Stimulated activated CD4-positive, alpha-beta T cell treated with anti-CD3 and anti-CD28 coated beads, Interleukin-4, amount 100 ng/mL, for 4 hours (primary cell): ENCODE results near the gene TESK2.
"Not testable (repeated sequence)": the region's sequence is repeated elsewhere in the genome, so short reads cannot be mapped to it uniquely, and the experiment has no call there.

Source experiments
- DNase-seq, 2 experiments: peaks; one replicate each; pipeline ENCODE4 v3.0.0-alpha.2; 2020

The TESK2 gene

DNA sequence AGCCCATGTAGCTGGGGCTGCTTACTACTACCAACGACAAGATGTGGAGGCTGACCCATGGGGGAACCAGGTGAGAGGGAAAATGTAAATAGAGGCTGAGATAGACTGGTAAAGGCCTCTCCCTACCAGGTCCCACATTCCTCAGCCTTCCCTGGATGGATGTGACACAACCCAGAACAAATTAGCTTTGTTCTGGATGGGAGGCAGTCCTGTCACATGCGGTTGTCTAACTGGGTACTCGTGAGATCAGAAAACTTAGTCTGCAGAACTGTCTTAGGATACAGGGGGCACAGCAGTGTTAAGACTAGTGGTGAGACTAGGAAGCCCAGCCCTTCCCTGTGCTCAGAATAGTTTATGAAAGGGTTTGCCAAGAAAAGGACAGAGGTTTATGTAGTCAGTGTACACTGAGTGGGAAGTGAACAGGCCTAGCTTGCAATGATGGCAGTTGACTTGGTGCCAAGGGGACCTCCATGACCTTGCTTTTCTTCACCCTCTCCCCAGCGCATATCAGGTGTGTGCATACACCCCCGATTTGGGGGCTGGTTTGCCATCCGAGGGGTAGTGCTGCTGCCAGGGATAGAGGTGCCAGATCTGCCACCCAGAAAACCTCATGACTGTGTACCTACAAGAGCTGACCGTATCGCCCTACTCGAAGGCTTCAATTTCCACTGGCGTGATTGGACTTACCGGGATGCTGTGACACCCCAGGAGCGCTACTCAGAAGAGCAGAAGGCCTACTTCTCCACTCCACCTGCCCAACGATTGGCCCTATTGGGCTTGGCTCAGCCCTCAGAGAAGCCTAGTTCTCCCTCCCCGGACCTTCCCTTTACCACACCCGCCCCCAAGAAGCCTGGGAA is 17.6 kb upstream of the TESK2 start:
- DNase-seq = no peak

GRCh38 chr1:45507893-45508292 is 16.9 kb upstream of the TESK2 start:
- no peak for DNase-seq

DNA sequence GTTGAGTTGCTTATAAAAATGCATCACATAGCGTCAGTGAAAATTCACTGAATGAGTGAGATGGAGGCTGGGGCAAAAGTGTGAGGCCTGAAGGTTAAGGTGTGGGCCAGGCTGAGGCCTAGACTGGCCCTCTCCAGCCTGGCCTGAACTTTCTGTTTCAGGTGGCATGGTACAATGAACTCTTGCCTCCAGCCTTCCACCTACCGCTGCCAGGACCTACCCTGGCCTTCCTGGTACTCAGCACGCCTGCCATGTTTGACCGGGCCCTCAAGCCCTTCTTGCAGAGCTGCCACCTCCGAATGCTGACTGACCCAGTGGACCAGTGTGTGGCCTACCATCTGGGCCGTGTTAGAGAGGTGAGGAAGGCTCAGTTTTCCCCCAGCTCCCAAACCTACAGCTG is 16.2 kb upstream of the TESK2 start:
- no peak for DNase-seq

GRCh38 chr1:45503462-45504360 is 12.7 kb upstream of the TESK2 start:
- no peak for DNase-seq

DNA sequence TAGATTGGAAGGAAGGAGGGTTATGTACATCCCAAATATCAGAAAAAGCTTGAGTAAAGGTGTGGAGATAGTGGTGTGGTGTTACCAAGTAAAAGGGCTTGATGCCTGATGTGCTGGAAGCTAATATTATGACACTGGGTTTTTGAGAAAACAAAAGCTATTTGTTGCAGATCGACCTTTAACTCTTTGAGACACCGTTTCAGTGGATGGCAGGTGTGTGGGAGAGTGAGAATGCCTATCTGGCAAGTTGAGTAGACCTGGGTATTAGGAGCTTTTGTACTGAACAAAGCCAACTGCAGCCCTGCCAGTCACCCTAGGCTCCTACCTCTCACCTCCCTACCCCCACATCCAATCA is 10.5 kb upstream of the TESK2 start:
- DNase-seq = no peak

DNA sequence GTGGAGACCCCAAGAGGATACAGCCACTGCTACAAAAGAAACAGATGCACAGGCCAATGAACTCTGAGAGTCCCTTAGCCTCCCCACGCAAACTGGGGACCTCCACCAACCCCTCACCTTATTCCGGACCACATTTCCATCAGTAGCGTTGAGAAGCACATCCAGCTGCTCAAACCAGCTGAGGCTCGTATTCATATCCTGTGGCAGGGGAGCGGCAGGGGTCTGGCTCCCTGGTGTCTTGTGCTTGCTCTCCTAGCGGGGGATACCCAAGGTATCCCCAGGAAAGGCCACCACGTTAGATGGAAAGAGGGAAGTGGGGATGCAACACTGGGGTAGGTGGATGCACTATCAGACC is 8.4 kb upstream of the TESK2 start:
- no peak for DNase-seq

DNA sequence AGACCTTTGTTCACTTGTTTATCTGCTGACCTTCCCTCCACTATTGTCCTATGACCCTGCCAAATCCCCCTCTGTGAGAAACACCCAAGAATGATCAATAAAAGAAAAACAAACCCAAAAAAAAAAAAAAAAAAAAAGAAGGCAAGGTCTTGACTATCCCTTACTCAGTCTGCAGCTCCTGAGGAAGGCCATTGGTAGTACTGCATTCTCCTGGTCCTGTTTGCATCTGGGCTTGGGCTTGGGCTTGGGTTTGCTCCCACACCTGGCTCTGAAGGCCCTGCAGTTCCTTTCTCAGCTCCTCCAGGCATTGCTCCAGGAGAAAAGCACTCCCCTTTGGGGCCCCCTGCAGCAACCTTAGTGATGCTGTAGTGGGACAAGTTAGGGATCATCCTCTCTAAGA is 7.3 kb upstream of the TESK2 start:
- no peak for DNase-seq

- peak; percentile 20 to 31 for DNase-seq
Measured at GRCh38 chr1:45493116-45493697, 2.2 kb upstream of the TESK2 start.

- no peak for DNase-seq
Measured at GRCh38 chr1:45492691-45493090, 1.7 kb upstream of the TESK2 start.

DNA sequence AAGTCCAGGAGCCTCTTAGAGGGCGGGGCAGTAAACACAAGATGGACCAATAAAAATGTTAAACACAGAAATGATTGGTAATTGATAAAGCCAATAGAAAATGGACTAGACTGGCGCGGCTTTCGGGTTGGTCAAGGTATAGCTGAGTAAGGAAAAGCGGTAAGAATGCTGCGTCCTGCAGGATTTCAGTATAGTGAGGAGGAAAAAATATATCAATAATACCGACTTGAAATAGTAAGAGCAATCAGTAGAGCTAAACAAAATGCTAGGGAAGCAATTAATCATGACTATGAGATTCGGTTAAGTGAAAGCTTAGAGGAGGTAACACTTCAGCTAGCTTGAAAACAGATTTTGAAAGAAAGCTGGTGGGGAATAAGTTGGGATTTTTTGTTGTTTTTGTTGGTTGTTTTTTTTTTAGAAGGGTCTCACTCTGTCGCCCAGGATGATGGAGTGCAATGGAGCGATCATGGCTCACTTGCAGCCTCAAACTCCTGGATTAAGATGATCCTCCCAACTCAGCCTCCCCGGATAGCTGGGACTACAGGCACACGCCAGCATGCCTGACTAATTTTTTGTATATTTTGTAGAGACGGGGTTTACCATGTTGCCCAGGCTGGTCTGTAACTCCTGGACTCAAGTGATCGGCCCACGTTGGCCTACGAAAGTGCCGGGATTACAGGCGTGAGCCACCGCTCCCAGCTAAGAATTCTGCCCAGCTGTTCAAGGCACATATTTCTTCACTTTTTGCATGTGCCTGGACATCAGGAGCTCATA is 711 bp upstream of the TESK2 start:
- DNase-seq = no peak

DNA sequence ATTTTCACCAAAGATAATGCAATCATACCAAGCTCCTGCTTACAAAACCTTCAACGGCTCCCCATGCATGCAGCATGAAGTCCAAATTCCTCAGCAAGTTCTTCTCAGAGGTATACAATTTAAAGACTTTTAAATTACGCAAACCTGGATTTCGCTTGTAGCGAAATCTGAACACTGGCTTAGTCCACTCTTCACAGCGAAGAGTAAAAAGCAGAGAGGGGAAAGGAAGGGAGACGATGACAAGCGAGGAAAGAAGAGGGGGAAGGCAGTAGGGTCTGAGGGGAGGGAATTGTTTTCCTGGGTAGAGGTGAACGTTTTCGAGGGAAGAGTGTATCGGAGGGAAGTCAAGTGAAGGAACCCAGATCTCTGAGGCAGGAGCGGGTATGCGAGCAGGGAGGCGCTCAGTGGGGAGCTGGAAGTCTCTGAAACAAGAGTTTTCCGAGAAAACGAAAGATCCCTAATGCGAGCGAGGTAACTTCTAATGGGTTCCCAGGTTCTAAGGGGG is 790 bp downstream of the TESK2 start:
- no peak for DNase-seq

GRCh38 chr1:45489379-45489778 is 1.6 kb downstream of the TESK2 start:
- peak in 1 of 2 experiments; percentile 31 for DNase-seq

- no peak for DNase-seq
Measured at GRCh38 chr1:45488666-45489377, 2.1 kb downstream of the TESK2 start.

GRCh38 chr1:45485949-45486348 is 5.0 kb downstream of the TESK2 start:
- no peak for DNase-seq

DNA sequence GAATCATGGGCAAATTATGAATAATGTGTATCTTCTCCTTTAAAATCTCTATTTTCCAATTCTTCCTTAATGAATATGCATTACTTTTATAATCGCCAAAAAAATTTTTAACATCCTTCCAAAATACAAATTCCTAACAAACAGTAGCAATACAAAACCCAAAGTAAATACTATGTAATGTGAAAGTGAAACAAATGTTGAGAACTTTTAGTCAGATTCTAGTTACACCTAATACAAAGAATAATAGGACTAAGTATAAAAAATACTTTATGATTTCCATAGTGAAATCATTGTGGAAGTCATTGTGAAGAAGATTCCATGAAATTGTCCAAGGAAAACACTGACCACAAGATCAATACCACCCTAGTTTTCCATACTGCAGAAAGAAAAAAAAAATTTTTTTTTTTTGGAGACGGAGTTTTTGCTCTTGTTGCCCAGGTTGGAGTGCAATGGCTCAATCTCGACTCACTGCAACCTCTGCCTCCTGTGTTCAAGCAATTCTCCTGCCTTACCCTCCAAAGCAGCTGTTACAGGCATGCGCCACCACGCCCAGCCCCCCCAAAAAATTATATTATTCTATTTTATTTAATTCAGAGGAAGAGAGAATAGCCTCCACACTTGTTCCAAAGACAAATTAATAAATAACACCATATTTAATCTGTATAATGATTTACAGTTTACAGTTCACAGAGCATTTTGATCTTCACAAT is 11.8 kb downstream of the TESK2 start:
- DNase-seq = no peak

GRCh38 chr1:45478121-45478814 is 12.7 kb downstream of the TESK2 start:
- no peak for DNase-seq

- DNase-seq = no peak
Measured at GRCh38 chr1:45477646-45478045, 13.3 kb downstream of the TESK2 start.

GRCh38 chr1:45474194-45474593 is 16.8 kb downstream of the TESK2 start:
- DNase-seq = not testable (repeated sequence)

GRCh38 chr1:45473302-45473701 is 17.7 kb downstream of the TESK2 start:
- DNase-seq = no peak

GRCh38 chr1:45470306-45470798 is 20.6 kb downstream of the TESK2 start:
- no peak for DNase-seq

DNA sequence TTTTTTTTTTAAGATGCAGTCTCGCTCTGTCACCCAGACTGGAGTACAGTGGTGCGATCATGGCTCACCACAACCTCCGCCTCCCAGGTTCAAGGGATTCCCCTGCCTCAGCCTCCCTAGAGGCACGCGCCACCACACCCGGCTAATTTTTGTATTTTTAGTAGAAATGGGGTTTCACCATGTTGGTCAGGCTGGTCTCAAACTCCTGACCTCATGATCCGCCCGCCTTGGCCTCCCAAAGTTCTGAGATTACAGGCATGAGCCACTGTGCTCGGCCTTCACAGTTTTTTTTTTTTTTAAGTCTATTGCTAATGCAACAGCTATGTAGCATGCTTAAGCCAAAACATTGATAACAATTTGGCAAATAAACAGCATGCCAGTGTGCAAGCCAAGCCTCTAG is 23.6 kb downstream of the TESK2 start:
- DNase-seq = not testable (repeated sequence)
